M059J (cell line): Measurements from ENCODE around the gene MAP3K9. TPM values are rescaled to one million over a fixed set of nuclear protein-coding genes. Genes with fewer than 3 reads are reported as not detected.

Experiments
- DNase-seq: peaks from one replicate; pipeline ENCODE4 v3.0.0-alpha.2; 2012; ENCODE audit warnings: low read depth
- total RNA-seq: library from RNA; depleted of rRNA; stranded (reverse); fragments of >200 nt; shearing (Covaris generic); gene quantifications from 2 replicates; pipeline ENCODE4 v1.2.3, GENCODE V29; 2014

Gene MAP3K9
- total RNA-seq, 1 experiment from 2014 or later: 5.8 TPM

- peak; percentile 35 for DNase-seq
Measured at GRCh38 chr14:70821584-70822529, 12.5 kb upstream of the MAP3K9 start.

GRCh38 chr14:70816525-70816924 is 7.2 kb upstream of the MAP3K9 start:
- no peak for DNase-seq

GRCh38 chr14:70814466-70814865 is 5.2 kb upstream of the MAP3K9 start:
- no peak for DNase-seq

GRCh38 chr14:70812124-70812818 is 3.0 kb upstream of the MAP3K9 start:
- no peak for DNase-seq

- DNase-seq: no peak
Measured at GRCh38 chr14:70811578-70811977, 2.3 kb upstream of the MAP3K9 start.

- no peak for DNase-seq
Measured at GRCh38 chr14:70811050-70811449, 1.7 kb upstream of the MAP3K9 start.

- no peak for DNase-seq
Measured at GRCh38 chr14:70810621-70811020, 1.3 kb upstream of the MAP3K9 start.

- DNase-seq: peak; percentile 50
Measured at GRCh38 chr14:70808416-70809224, 693 bp downstream of the MAP3K9 start.

- DNase-seq: peak; percentile 58
Measured at GRCh38 chr14:70807898-70808415, 1.4 kb downstream of the MAP3K9 start.

- no peak for DNase-seq
Measured at GRCh38 chr14:70804556-70805162, 4.7 kb downstream of the MAP3K9 start.

- DNase-seq: no peak
Measured at GRCh38 chr14:70803321-70804310, 5.7 kb downstream of the MAP3K9 start.

- no peak for DNase-seq
Measured at GRCh38 chr14:70802379-70802778, 6.9 kb downstream of the MAP3K9 start.

- DNase-seq: no peak
Measured at GRCh38 chr14:70801836-70802235, 7.5 kb downstream of the MAP3K9 start.

GRCh38 chr14:70796551-70796950 is 12.8 kb downstream of the MAP3K9 start:
- DNase-seq: no peak

- DNase-seq: no peak
Measured at GRCh38 chr14:70794294-70794693, 15.0 kb downstream of the MAP3K9 start.

- no peak for DNase-seq
Measured at GRCh38 chr14:70793637-70794036, 15.7 kb downstream of the MAP3K9 start.

GRCh38 chr14:70792939-70793338 is 16.4 kb downstream of the MAP3K9 start:
- no peak for DNase-seq

GRCh38 chr14:70791971-70792370 is 17.3 kb downstream of the MAP3K9 start:
- no peak for DNase-seq

- DNase-seq: no peak
Measured at GRCh38 chr14:70789961-70790360, 19.4 kb downstream of the MAP3K9 start.

GRCh38 chr14:70789361-70789760 is 20.0 kb downstream of the MAP3K9 start:
- DNase-seq: peak; percentile 80
